Subcutaneous adipose tissue (tissue), 4 donors: ENCODE results near the gene NEMF. TPM values are rescaled to one million over a fixed set of nuclear protein-coding genes. Genes with fewer than 3 reads are reported as not detected.

Source experiments
- CTCF ChIP-seq: fragments of 450-650 bp; IDR thresholded peaks from one replicate; pipeline ENCODE4 v1.5.1; 2016; ENCODE audit warnings: low read depth, mild to moderate bottlenecking, control low read depth, antibody characterized with exemption, moderate library complexity
- total RNA-seq, 4 donors: library from RNA; depleted of rRNA; stranded (reverse); fragments of >200 nt; gene quantifications; one replicate each; pipeline ENCODE4 v1.1.0, GENCODE V29; 2016

Gene NEMF
- total RNA-seq, 4 donors from 2014 or later: 81.0 to 126 (median 84.8) TPM

GRCh38 chr14:49820176-49820575 is 32.4 kb downstream of the NEMF start:
- TF ChIP-seq CTCF: no peak

GRCh38 chr14:49816844-49817243 is 35.7 kb downstream of the NEMF start:
- no peak for TF ChIP-seq CTCF

GRCh38 chr14:49808780-49809179 is 43.8 kb downstream of the NEMF start:
- no peak for TF ChIP-seq CTCF

GRCh38 chr14:49796025-49796424 is 56.6 kb downstream of the NEMF start:
- no peak for TF ChIP-seq CTCF

- TF ChIP-seq CTCF: no peak
These were observed 60.0 kb downstream of the NEMF start for GRCh38 chr14:49792618-49793017.

GRCh38 chr14:49786315-49786714 is 66.3 kb downstream of the NEMF start:
- TF ChIP-seq CTCF: no peak

GRCh38 chr14:49783394-49784014 is 69.1 kb downstream of the NEMF start:
- TF ChIP-seq CTCF: no peak
